HepG2 (cell line): ENCODE results near the gene DIPK1A. TPM values are rescaled to one million over a fixed set of nuclear protein-coding genes. Genes with fewer than 3 reads are reported as not detected.

Source experiments
- ATAC-seq: fragments of 200-7000 bp; cut with Tn5 transposase; 3 replicates; pipeline ENCODE4 v1.9.1; 2020; ENCODE audit warnings: mild to moderate bottlenecking, moderate library complexity
- BruUV-seq: library from RNA; stranded (reverse); fragments of 400-500 nt; replicated peaks from 2 replicates; lab custom pipeline; 2021; lab: Mats Ljungman, UMichigan
- CTCF ChIA-PET: fragments of 300-600 bp; formaldehyde crosslinking; extraction: SDS; loops from one replicate; lab custom pipeline; 2021; ENCODE audit warnings: low total read pairs, inconsistent platforms, low intra/inter-chr PET ratio; lab: Yijun Ruan, JAX
- POLR2A ChIA-PET: fragments of 350-600 bp; sonication (Branson Sonifier 250); formaldehyde crosslinking; loops from one replicate; lab custom pipeline; 2020; ENCODE audit warnings: antibody characterized with exemption, inconsistent platforms; lab: Yijun Ruan, JAX
- DNase-seq: peaks from one replicate; pipeline ENCODE4 v3.0.0-alpha.2; 2015; ENCODE audit warnings: low spot score
- FAIRE-seq: peaks from 3 replicates; lab custom pipeline; 2011; peaks lifted over from hg19 to GRCh38; lab: Jason Lieb, UNC
- H2AFZ ChIP-seq: one replicate; pipeline ENCODE4 v1.6.1; 2011; ENCODE audit warnings: low read length, inconsistent platforms
- H3K27ac ChIP-seq: fragments of 300-600 bp; 3 replicates; pipeline ENCODE4 v1.8.0; 2011; ENCODE audit warnings: mixed run types, mild to moderate bottlenecking, mixed read lengths, low read length, inconsistent platforms; ENCODE audit not compliant: insufficient read depth; ENCODE audit errors: extremely low read length
- H3K27me3 ChIP-seq, 2 experiments: fragments of 200-600 bp in 1 of 2; 2 replicates in 1 of 2; 3 replicates in 1 of 2; pipeline versions ENCODE4 v1.6.0 to v1.8.0; 2011; ENCODE audit warnings: low read length in 2 of 2, mild to moderate bottlenecking in 2 of 2, moderate library complexity in 2 of 2, inconsistent platforms in 1 of 2; ENCODE audit not compliant: insufficient read depth in 2 of 2, control insufficient read depth in 1 of 2
- H3K36me3 ChIP-seq, 2 experiments: fragments of 200-600 bp in 1 of 2; replicated peaks in 1 of 2; 2 replicates in 1 of 2; 3 replicates in 1 of 2; pipeline versions ENCODE4 v1.5.1 to v1.8.0; 2011; ENCODE audit warnings: low read length in 2 of 2, inconsistent platforms in 1 of 2; ENCODE audit not compliant: insufficient read depth in 2 of 2, control insufficient read depth in 1 of 2
- H3K4me1 ChIP-seq: 2 replicates; pipeline ENCODE4 v1.5.1; 2012; ENCODE audit warnings: low read length, inconsistent platforms; ENCODE audit not compliant: insufficient read depth
- H3K4me2 ChIP-seq: 2 replicates; pipeline ENCODE4 v1.6.0; 2011; ENCODE audit warnings: low read depth, low read length, inconsistent platforms
- H3K4me3 ChIP-seq, 3 experiments: fragments of 200-600 bp in 1 of 3; sonication (generic), shearing (Covaris generic) in 1 of 3; replicated peaks in 1 of 3; 2 replicates each; pipeline ENCODE4 v1.5.1; 2011 to 2016; ENCODE audit warnings: low read length in 3 of 3, inconsistent platforms in 2 of 3, low read depth in 2 of 3, mild to moderate bottlenecking in 2 of 3, control low read depth in 1 of 3, mixed read lengths in 1 of 3; ENCODE audit not compliant: insufficient read depth in 1 of 3
- H3K79me2 ChIP-seq: one replicate; pipeline ENCODE4 v1.6.1; 2011; ENCODE audit warnings: low read length, inconsistent platforms; ENCODE audit not compliant: insufficient read depth
- H3K9ac ChIP-seq: 2 replicates; pipeline ENCODE4 v1.6.0; 2011; ENCODE audit warnings: mild to moderate bottlenecking, low read depth, low read length, inconsistent platforms; ENCODE audit not compliant: insufficient read depth
- H3K9me3 ChIP-seq: 2 replicates; pipeline ENCODE4 v1.5.1; 2012; ENCODE audit warnings: mild to moderate bottlenecking, low read length
- H4K20me1 ChIP-seq: 2 replicates; pipeline ENCODE4 v1.6.0; 2011; ENCODE audit warnings: inconsistent platforms, mild to moderate bottlenecking, low read length, moderate library complexity; ENCODE audit not compliant: insufficient read depth
- E2F2 ChIP-seq: sonication (generic); formaldehyde crosslinking; IDR thresholded peaks from 2 replicates; pipeline ENCODE4 v1.4.0; 2020; ENCODE audit warnings: missing genetic modification reagents, borderline replicate concordance
- HNF1B ChIP-seq: sonication (generic); formaldehyde crosslinking; IDR thresholded peaks from 2 replicates; pipeline ENCODE4 v1.5.1; 2020; ENCODE audit warnings: mild to moderate bottlenecking, moderate library complexity, missing genetic modification reagents
- ZNF232 ChIP-seq: sonication (generic); formaldehyde crosslinking; IDR thresholded peaks from 2 replicates; pipeline ENCODE4 v1.4.0; 2020; ENCODE audit warnings: missing genetic modification reagents, borderline replicate concordance
- ZNF414 ChIP-seq: sonication (generic); formaldehyde crosslinking; IDR thresholded peaks from 2 replicates; pipeline ENCODE4 v1.5.0; 2020; ENCODE audit warnings: missing genetic modification reagents
- WGBS: methylation state at CpG from one replicate; pipeline ENCODE4 v1.1.6; 2017; ENCODE audit warnings: low lambda C conversion rate; 5-methylcytosine and 5-hydroxymethylcytosine counted together
- in situ Hi-C: cut with HindIII; loops from 2 replicates; pipeline ENCODE4 v1.10.0; 2017; ENCODE audit warnings: low pct_unique_long_range_greater_than_20kb; ENCODE audit not compliant: extremely low pct_ligation_motif_present
- intact Hi-C: fragments of 100-400 bp; cut with micrococcal nuclease; formaldehyde crosslinking; loops from one replicate; pipeline ENCODE4 v1.10.0; 2022; ENCODE audit not compliant: unreplicated experiment
- polyA plus RNA-seq, 8 experiments: library from polyadenylated mRNA; depleted of rRNA in 3 of 8; stranded (reverse) in 7 of 8; unstranded in 1 of 8; fragments of >200 nt; fragmentation: Illumina TruSeq in 4 of 8; extraction: Trizol in 4 of 8; gene quantifications; 2 replicates each; pipeline versions ENCODE4 v1.2.1 to v1.2.3, GENCODE V29; 2011 to 2016; ENCODE audit warnings: low read depth in 4 of 8, missing spikeins in 1 of 8, mixed read lengths in 1 of 8; ENCODE audit not compliant: insufficient read depth in 1 of 8
- total RNA-seq, 5 experiments: library from RNA; depleted of rRNA; stranded (reverse); fragments of >200 nt; fragmentation: Illumina TruSeq; extraction: Trizol; gene quantifications; 2 replicates each; pipeline ENCODE4 v1.2.3, GENCODE V29; 2016; ENCODE audit warnings: low read depth in 1 of 5
- TF ChIP-seq, protein P1 (sequence below): sonication (generic); formaldehyde crosslinking; IDR thresholded peaks from 2 replicates; pipeline ENCODE4 v1.4.0; 2020; ENCODE audit warnings: missing genetic modification reagents

Gene DIPK1A
- total and polyA plus RNA-seq, 2 of the 13 experiments (the other 11 are each of a cell fraction or from before 2014, with no cell fraction given): 8.4 TPM

DNA sequence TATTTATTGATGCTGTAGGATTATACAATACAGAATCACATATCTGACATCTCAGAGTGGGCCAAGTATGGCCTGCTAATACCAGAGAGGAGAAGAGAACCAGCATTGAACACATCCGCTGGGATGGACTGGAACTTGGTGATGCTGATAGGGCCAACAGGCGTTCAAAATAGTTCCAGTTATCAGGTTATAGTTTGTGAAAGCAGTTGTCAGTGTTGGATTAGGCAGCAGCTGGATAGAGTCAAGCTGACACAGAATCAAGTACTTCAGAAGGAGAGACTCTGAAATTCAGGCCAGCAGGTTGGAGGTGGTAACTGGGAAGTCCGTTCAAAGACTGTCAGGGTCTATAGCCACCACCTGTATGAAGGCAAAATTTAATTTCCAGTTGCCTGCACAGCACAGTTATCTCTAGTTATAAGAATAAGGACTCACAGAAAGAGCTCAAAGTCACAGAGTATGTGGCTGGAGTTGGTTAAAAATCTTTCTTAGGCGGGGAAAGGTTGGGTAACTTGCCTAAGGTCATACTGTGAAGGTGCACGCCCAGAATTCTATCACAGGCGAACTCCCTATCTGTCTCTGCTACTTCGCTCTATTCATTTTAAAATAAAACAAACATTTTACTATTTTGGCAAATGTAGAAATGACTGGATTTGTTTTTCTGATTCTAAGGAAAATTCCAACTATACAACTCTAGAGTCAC is 9.9 kb upstream of the DIPK1A start:
- ATAC-seq: no peak
- Histone ChIP-seq H3K4me1 (peaks cover 13% of the 10 kb centered on the region), H3K9ac (no peak overlapping the region), H3K27me3 (peaks cover 0 to 11% of the 10 kb centered on the region in 2 experiments; a peak in 3 of 5 replicates), H3K36me3 (no peaks in the 10 kb centered on the region), H3K9me3 (no peaks in the 10 kb centered on the region), H3K79me2 (no peaks in the 10 kb centered on the region), H2AFZ (no peak overlapping the region), H3K4me2 (no peak overlapping the region), H3K4me3 (no peak overlapping the region), H3K27ac (no peak overlapping the region), H4K20me1 (no peaks in the 10 kb centered on the region)
- no peak for FAIRE-seq
- 32% methylated on average over 7 of the region's 7 CpGs for WGBS
- intact Hi-C loops (no loop called here), in situ Hi-C loops (no loop called here)
- TF ChIP-seq ZNF232 (CRISPR knock-in tag) (no peak), ZNF414 (CRISPR knock-in tag) (no peak), E2F2 (no peak), HNF1B (CRISPR knock-in tag) (no peak)
- TF ChIP-seq, protein P1, sequence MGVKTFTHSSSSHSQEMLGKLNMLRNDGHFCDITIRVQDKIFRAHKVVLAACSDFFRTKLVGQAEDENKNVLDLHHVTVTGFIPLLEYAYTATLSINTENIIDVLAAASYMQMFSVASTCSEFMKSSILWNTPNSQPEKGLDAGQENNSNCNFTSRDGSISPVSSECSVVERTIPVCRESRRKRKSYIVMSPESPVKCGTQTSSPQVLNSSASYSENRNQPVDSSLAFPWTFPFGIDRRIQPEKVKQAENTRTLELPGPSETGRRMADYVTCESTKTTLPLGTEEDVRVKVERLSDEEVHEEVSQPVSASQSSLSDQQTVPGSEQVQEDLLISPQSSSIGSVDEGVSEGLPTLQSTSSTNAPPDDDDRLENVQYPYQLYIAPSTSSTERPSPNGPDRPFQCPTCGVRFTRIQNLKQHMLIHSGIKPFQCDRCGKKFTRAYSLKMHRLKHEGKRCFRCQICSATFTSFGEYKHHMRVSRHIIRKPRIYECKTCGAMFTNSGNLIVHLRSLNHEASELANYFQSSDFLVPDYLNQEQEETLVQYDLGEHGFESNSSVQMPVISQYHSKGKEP: no peak
- ChIA-PET POLR2A (no interaction called here), CTCF (no interaction called here)
- no peak for DNase-seq
- no TSS peak for BruUV-seq
